ENCODE measurements around the gene ZNF597. TPM values are rescaled to one million over a fixed set of nuclear protein-coding genes. Genes with fewer than 3 reads are reported as not detected.

Gene ZNF597
- total RNA-seq, 2 experiments from 2014 or later = 1.9 to 2.1 TPM

GRCh38 chr16:3389663-3390338 lies 53.5 kb downstream of the ZNF597 start:
- no peaks in the 10 kb centered on the region for H3K9me3 ChIP-seq (ENCODE audit: low read length)
- peak; percentile 27 for DNase-seq (ENCODE audit: low spot score)
- ChIA-PET POLR2A (no interaction called here), CTCF (ENCODE audit: unreplicated experiment) (no interaction called here)
- no peaks in the 10 kb centered on the region for H4K20me1 ChIP-seq (ENCODE audit: insufficient read depth, low read length)
- no TSS peak for BruUV-seq (replicated peaks)
- H3K4me2 ChIP-seq (ENCODE audit: low read length) = no peak overlapping the region
- no peak overlapping the region for H3K27ac ChIP-seq (ENCODE audit: low read depth, low read length, poor library complexity, severe bottlenecking)
- H3K4me1 ChIP-seq (ENCODE audit: insufficient read depth, low read length, poor library complexity, severe bottlenecking) = peaks cover 8% of the 10 kb centered on the region
- no peak overlapping the region for H2AFZ ChIP-seq (ENCODE audit: low read length)
- no peak overlapping the region for H3K4me3 ChIP-seq (ENCODE audit: low read depth, low read length, poor library complexity, severe bottlenecking)
- 0 out of 2 replicates have a peak, but pooled peaks cover 6% of the 10 kb centered on the region for H3K79me2 ChIP-seq (ENCODE audit: insufficient read depth, low read depth, low read length)
- intact Hi-C loops (cut with micrococcal nuclease; ENCODE audit: unreplicated experiment) = no loop called here
- TF ChIP-seq EZH2phosphoT487 (IDR thresholded peaks at IDR 0.05; ENCODE audit: borderline replicate concordance, low read depth, low read length) = no peak
- TF ChIP-seq, protein P1, sequence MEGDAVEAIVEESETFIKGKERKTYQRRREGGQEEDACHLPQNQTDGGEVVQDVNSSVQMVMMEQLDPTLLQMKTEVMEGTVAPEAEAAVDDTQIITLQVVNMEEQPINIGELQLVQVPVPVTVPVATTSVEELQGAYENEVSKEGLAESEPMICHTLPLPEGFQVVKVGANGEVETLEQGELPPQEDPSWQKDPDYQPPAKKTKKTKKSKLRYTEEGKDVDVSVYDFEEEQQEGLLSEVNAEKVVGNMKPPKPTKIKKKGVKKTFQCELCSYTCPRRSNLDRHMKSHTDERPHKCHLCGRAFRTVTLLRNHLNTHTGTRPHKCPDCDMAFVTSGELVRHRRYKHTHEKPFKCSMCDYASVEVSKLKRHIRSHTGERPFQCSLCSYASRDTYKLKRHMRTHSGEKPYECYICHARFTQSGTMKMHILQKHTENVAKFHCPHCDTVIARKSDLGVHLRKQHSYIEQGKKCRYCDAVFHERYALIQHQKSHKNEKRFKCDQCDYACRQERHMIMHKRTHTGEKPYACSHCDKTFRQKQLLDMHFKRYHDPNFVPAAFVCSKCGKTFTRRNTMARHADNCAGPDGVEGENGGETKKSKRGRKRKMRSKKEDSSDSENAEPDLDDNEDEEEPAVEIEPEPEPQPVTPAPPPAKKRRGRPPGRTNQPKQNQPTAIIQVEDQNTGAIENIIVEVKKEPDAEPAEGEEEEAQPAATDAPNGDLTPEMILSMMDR (conservative IDR thresholded peaks at IDR 0.05; ENCODE audit: low read length) = no peak
- peaks cover 75% of the 10 kb centered on the region for H3K36me3 ChIP-seq (ENCODE audit: insufficient read depth, low read length)
- no peaks in the 10 kb centered on the region for H3K9me2 ChIP-seq (ENCODE audit: insufficient read depth, low read length)

DNA sequence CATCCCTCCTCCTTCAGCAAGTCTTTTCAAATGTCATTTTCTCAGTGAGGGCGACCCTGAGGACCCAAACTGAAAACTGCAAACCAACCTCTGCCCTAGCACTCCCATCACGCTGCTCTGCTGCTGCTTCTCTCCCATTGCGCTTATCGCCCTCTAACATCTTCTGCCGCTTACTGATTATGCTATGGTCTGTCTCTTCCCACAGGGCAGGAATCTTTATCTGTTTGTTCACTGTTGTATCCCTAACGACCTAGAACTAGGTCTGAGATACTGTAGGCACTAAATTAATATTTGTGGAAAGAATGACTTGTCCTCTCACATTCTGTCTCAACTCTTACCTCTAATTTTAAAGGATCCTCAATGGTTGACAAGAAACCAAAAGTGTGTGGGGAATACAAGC lies 55.0 kb downstream of the ZNF597 start:
- Histone ChIP-seq H4K20me1 (ENCODE audit: insufficient read depth, low read length) (no peaks in the 10 kb centered on the region), H3K4me2 (ENCODE audit: low read length) (no peak overlapping the region), H3K9me2 (ENCODE audit: insufficient read depth, low read length) (no peaks in the 10 kb centered on the region), H3K4me1 (ENCODE audit: insufficient read depth, low read length, poor library complexity, severe bottlenecking) (peaks cover 8% of the 10 kb centered on the region), H3K27ac (ENCODE audit: low read depth, low read length, poor library complexity, severe bottlenecking) (no peak overlapping the region), H3K79me2 (ENCODE audit: insufficient read depth, low read depth, low read length) (0 out of 2 replicates have a peak, but pooled peaks cover 6% of the 10 kb centered on the region), H3K36me3 (ENCODE audit: insufficient read depth, low read length) (peaks cover 76% of the 10 kb centered on the region), H3K4me3 (ENCODE audit: low read depth, low read length, poor library complexity, severe bottlenecking) (no peak overlapping the region), H2AFZ (ENCODE audit: low read length) (no peak overlapping the region), H3K9me3 (ENCODE audit: low read length) (no peaks in the 10 kb centered on the region)
- DNase-seq (ENCODE audit: low spot score) = no peak
- intact Hi-C loops (cut with micrococcal nuclease; ENCODE audit: unreplicated experiment) = no loop called here
- POLR2A ChIA-PET = interaction anchor here (0.7 kb wide), 1 partner anchor 12 kb away, joined by 4 read pairs; no protein-coding TSS in a partner anchor
- CTCF ChIA-PET (ENCODE audit: unreplicated experiment) = no interaction called here
- TF ChIP-seq, protein P1 (conservative IDR thresholded peaks at IDR 0.05; ENCODE audit: low read length) = no peak
- no TSS peak for BruUV-seq (replicated peaks)

DNA sequence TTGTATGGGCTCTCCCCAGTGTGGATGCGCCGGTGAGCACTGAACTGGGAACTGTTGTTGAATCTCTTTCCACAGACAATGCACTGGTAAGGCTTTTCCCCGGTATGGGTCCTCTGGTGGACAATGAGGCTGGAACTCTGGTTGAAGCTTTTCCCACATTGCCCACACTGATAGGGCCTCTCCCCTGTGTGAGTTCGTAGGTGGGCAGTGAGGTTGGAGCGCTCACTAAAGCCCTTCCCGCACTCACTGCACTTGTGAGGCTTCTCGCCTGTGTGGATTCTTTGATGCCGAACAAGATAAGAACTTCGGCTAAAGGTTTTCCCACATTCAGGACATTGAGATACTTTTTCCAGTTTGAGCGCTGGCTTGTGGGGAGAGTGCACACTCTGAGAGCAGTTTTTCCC lies 60.3 kb downstream of the ZNF597 start:
- Histone ChIP-seq H2AFZ (ENCODE audit: low read length) (no peak overlapping the region), H4K20me1 (ENCODE audit: insufficient read depth, low read length) (no peaks in the 10 kb centered on the region), H3K4me3 (ENCODE audit: low read depth, low read length, poor library complexity, severe bottlenecking) (no peak overlapping the region), H3K9me3 (ENCODE audit: low read length) (no peaks in the 10 kb centered on the region), H3K79me2 (ENCODE audit: insufficient read depth, low read depth, low read length) (no peaks in the 10 kb centered on the region), H3K9me2 (ENCODE audit: insufficient read depth, low read length) (no peaks in the 10 kb centered on the region), H3K4me1 (ENCODE audit: insufficient read depth, low read length, poor library complexity, severe bottlenecking) (no peaks in the 10 kb centered on the region), H3K27ac (ENCODE audit: low read depth, low read length, poor library complexity, severe bottlenecking) (no peak overlapping the region), H3K36me3 (ENCODE audit: insufficient read depth, low read length) (peaks cover 61% of the 10 kb centered on the region), H3K4me2 (ENCODE audit: low read length) (no peak overlapping the region)
- POLR2A ChIA-PET = interaction anchor here (0.7 to 1.0 kb wide), 2 partner anchors 16 to 201 kb away, joined by 4 read pairs; no protein-coding TSS in a partner anchor
- DNase-seq (ENCODE audit: low spot score) = no peak
- TF ChIP-seq, protein P1 (conservative IDR thresholded peaks at IDR 0.05; ENCODE audit: low read length) = no peak
- no peak for TF ChIP-seq EZH2phosphoT487 (IDR thresholded peaks at IDR 0.05; ENCODE audit: borderline replicate concordance, low read depth, low read length)
- CTCF ChIA-PET (ENCODE audit: unreplicated experiment) = no interaction called here
- intact Hi-C loops (cut with micrococcal nuclease; ENCODE audit: unreplicated experiment) = no loop called here
- BruUV-seq (replicated peaks) = no TSS peak
